HG02678 (cell line): ENCODE results near the gene KCNMA1.

Experiments used
- ATAC-seq: cut with Tn5 transposase; IDR thresholded peaks from one replicate; pipeline ENCODE4 v1.9.1; 2021; ENCODE audit warnings: mild to moderate bottlenecking, moderate library complexity; ENCODE audit not compliant: unreplicated experiment

KCNMA1 gene

DNA sequence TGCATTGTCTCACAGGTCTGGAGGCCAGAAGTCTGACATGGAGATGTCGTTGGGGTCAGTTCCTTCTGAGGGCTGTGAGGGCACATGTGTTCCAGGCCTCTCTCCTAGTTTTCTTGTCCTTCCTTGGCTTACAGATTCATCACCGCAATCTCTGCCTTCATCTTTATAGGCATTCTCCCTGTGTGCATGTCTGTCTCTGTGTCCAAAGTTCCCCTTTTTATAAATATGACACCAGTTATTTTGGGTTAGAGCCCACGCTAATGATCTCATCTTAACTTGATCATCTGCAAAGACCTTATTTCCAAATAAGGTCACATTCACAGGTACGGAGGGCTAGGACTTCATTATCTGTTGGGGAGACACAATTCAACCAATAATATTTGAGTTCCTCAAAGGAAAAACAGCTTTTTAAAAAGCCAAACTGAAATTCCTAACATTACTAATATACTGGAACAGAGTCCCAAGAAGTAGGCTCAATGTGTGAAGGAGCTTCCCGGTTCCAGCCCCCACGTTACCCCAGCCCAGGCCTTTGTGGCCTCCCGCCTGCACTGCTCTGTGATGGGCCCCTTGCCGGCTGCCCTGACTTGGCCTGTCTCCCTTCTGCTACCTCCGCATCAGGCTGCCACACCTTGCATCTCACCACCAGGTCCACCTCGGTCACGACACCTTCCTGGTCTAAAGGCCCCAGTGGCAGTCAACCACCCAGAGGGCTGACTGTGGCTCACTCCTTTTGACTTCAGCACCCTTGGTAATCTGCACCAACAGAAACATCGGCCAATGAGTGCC lies 142.7 kb downstream of the KCNMA1 start:
- no peak for ATAC-seq

DNA sequence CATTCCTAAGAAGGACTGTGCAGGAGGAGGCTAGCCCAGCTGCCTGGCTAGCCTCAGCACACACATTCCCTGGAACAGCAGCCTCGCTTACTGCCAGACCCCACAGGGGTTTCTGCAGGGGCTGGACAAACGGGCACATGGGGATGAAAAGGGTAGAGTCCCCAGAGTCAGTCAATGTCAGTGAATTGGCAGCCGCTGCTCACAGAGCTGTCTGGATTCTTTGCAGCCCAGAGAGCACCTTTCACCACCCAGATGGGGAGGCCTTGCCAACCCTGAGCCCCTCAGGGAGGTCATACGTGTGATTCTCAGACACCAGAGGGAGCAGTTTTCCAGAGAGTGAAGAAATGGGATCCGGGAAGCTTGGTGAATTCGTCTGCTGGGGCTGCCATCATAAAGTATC lies 143.3 kb downstream of the KCNMA1 start:
- ATAC-seq: no peak

DNA sequence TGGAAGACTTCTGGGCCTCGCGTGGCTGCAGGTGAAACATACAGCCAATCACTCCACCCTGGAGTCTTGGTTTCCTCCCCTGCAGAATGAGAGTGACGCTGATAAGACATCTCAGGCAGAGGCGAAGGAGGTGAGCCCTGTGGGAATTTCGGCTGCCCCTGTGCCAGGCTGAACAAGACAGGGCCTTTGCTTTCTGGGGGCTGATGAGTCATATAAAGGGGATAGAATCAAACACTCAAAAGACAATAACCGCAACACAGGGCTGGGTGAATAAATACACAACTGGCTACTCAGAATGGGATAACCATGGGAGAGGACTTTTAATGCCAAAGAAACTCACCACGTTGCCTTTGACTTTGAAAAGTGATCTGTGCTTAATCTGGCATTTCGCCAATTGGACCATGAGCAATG lies 143.8 kb downstream of the KCNMA1 start:
- ATAC-seq: no peak

DNA sequence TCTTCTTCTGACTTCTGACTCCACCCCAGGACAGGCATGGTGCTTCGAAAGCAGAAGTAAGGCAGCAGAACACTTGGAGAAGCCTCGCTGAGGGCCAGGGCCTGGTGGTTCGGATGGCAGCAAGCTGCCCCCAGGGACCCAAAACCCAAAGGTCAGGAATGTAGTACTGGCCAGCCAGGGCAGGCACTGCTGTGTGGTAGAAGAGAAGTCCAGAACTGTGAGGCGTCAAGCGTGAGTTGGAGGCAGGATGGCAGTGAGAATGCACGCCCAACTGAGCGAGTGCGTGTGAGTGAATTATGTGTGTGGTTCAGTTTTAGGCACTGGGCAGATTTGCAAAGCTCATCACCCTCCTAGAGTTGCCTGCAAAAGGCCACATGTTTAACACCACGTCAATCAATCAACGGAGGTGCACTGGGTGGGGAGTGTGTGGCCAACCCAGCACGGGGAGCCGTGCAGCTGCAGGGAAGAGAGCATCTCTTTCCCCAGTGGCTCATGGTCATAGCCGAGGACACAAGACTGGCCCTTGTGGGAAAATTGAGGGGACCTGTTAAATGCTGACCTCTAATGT lies 144.3 kb downstream of the KCNMA1 start:
- ATAC-seq: no peak

DNA sequence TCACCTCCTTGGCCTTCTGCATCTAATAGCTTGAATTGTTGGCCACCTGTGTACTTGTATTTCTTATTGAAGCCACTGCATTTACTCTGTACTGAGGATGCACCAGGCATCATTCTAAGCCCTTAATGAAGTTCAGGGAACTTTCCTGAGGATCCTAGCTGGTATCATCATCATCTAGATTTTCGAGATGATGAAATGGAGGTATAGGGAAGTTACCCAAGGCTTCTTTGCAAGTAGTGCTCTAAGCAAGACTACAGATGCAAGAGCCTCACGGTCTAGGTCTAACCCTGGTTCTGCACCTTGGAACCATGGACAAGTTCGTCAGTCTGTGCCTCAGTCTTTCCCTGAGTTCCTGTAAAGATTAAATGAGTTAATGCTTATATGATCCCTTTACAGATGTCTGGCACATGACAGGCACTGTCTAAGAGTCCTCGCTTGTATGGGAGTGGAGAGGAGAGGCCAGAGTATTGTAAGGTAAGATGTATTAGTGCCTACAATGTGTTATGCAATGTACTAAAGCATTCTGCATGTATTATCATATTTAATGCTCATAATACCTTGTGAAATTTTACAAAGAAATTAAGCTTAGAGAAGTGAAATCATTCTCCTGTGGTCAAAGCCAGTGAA lies 145.1 kb downstream of the KCNMA1 start:
- no peak for ATAC-seq

DNA sequence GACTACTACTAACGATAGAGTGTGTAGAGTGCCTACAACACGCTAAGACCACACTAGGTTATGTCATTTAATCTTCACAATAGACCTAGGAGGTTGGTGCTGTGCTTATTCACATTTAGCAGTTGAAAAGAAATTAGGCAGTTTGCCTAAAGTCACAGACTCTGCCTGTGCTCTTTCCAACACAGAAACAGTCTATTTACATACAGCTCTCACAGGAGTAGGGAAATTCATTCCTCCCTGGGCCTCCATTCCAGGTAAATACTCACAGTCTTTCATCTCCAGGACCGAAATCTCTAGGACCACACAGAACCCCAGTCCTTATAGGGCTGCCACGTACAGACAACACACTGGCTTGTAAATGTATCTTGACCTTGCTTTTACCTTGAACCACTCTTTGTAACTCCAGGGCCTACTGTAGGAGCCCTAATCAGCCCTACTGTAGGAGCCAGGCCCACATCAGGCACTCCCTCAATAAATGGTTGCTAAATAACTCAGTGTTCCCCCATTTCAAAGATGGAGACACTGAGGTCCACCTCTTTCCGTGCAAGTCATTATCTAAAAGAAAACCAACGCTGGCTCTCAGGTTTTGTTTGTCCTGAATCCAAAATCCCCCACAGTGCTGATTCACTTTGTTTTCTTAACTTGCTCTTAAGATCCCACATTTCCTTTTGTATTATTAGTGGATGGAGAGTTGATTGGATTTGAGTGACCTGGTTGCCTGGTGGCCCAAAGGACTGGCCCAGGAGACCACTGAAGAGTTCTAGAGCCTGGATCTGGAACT lies 146.9 kb downstream of the KCNMA1 start:
- no peak for ATAC-seq

DNA sequence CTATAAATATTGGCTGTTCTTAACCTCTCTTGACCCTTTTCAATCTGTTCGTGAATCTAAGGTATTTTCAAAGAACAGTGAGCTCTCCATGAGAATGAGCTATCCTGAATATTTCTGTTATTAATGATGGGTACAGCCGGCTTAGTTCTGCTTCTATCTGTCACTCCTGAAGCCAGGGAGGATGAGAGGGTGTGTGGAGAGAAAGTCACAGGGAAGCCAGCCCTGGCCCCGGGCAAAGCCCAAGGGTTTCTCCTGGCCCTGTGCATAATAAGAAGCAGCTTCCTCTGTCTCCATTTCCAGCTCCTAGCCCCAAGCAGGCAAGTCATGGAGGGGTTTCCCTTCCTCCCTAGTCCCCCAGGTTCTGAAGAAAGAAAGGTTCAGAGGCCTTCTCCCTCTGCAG lies 151.1 kb downstream of the KCNMA1 start:
- no peak for ATAC-seq

DNA sequence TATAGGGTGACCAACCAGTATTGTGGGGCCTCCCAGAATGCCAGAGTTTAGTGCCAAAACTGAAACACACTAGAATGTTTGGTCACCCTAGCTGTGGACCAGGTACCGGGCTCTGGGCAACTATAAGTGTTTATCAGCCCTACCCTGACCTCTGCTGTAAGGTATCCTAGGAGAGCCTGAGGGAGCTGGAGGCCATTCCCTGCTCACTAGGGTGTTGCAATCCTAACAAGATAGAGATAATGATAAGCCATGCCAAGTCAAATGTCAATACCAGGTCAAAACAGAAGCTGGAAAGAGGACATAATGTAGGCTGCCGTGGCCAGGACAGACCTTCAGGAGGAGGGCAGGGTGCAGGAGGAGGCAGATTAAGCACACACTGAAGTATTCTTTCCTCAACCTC lies 151.8 kb downstream of the KCNMA1 start:
- ATAC-seq: no peak

DNA sequence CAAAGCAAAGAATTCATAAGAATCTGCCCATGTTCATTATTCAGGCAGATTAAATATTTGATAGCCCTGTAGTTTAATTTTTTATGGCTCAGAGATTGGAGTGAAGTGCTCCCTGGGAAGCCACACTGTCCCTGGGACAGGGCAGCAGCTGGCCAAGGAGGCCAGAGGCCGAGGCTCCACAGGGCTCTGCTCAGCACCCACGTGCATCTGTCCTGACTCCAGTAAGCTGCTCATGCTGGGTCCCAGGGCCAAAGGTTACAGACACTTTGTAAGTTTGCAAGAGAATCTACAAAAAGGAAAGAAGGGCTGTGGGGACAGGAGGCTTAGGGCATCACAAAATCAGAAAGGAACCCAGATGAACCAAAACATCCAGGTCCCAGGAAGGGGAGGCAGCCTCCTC lies 155.5 kb downstream of the KCNMA1 start:
- no peak for ATAC-seq

DNA sequence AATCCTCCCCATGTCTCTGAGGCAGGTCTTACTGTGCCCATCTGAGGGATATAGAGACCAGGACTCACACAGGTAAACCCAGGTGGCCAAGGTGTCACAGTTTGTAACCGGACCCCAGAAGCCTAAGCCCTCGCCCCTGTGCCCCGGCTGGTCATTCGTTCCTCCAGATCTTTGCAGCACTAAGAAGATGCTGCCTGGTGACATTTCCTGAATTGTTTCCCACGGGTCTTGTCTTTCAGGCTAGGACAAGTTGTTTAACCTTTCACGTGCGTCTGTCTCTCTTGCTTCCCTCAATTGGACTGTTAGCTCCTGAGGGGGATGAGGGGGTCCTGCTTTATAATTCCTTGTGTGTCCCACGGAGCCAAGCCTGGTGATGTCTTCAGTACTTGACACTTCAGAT lies 158.0 kb downstream of the KCNMA1 start:
- no peak for ATAC-seq

DNA sequence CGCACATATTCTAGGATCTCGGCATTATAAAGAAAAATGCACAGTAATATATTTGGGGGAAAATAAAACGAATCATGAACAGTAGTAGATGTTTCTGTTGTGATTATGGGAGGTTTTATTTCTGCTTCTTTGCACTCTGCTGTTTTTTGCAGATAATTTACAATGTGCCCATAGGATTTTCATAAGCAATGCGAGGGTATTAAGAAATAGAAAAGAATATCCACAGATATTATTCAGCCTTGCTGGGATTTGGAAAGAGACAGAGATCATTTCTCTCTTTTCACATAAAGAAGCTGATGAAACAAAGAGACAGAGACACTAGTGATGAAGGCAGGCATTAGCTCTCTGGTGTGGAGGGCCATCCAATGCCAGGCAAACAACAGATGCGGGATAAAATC lies 158.6 kb downstream of the KCNMA1 start:
- no peak for ATAC-seq

DNA sequence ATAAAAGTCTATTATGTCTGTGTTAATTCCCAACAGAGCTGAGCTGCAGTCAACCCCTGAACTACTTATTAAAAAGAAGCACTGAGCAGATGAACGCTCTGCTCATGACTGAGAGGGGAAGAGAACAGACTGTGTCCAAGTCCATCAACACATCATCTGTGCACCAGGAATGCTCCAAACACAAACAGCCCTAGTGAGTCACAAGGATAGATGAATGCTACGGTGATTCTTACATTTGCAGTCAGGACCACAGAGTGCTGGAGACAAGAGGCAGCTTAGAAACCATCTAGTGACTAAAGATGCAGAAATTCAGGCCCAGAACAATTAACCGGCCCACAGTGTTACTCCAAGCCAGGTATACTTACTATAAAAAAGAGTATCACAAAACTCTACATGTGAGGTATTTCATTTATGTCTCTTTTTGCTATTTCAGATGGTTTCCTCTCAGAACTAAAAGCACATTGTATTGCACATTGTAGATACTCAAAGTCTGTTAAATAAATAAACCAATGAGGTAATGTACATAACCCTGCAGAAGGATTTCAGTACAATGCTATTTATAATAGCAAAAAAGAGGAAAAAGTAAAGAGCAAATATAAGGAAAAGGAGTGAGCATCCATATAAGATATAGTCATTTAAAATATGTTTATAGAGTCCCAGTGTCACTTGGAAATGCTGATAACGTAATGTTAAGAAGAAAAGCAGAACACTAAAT lies 159.2 kb downstream of the KCNMA1 start:
- no peak for ATAC-seq

DNA sequence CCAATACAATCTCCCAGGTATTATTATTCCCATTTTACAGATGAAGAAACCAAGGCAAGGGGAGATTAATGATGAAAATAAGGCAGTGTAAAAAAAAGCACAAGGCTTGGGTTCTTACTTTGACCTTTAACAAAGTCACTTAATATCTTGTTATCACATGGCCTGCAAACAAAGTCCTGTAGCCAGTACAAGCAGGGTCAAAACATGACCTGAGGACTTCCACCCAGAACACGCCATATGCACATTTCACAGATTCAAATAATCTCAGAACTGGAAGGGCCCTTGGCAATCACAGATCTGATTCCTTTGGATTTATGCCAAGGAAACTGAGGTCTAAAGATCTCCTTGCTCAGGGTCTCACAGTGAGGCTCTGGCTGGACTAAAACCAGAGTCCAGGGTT lies 162.1 kb downstream of the KCNMA1 start:
- ATAC-seq: no peak

DNA sequence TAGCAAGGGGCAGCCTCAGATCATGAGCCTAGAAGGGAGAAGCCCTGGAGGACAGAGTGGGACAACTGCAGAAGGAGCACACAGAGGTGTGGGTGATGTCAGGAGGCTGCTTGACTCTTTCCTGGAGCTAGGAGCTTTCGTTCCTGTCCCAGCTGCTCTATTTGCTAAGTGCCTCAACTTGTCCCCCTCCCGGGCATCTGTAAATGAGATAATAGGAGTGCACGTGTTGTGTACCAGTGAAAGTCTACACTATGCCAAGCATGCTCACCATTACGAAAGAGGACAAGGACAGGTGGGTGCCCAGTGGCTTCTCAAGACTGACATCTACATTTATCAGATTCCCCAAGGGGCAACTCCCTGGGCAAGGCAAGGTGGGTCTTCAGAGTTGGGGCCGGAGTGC lies 162.7 kb downstream of the KCNMA1 start:
- no peak for ATAC-seq

DNA sequence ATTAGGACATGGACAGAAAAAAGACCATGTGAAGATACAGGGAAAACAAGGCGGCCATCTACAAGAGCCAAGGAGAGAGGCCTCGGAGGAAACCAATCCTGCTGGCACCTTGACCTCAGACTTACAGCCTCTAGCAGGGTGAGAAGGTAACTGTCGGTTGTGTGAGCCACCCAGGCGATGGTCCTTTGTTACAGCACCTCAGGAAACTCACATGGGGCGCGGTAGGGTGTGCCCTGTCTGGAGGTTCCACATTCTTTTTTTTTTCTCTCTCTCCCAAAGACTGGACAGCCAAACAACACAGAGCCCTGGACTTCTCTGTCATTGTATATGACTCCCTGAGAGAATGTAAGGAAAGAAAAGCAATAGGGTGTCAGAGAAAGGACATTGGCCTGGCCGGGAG lies 163.2 kb downstream of the KCNMA1 start:
- no peak for ATAC-seq

DNA sequence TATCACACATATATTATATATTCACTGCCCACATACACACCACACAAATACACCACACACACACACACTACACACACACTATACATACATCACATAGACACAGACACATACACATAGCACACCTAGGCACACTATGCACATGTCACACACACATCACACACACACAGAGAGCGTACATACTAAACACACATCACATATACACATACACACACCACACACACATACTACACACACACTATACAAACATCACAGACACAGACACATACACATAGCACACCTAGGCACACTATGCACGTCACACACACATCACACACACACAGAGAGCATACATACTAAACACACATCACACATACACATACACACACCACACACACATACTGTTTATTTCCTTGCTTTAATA lies 165.5 kb downstream of the KCNMA1 start:
- no peak for ATAC-seq

DNA sequence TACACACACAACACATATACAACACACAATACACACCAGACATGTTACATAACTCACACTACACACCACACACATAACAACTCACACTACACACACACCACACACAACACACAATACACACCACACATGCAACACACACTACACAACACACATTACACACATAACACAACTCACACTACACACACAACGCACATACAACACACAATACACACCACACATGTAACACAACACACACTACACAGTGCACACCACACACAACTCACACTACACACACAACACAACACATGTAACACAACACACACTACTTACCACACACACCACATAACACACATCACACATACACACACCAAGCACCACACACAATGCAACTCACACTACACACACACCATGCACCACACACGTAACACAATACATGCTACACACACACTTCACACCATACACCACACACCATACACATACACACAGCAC lies 166.5 kb downstream of the KCNMA1 start:
- ATAC-seq: no peak

DNA sequence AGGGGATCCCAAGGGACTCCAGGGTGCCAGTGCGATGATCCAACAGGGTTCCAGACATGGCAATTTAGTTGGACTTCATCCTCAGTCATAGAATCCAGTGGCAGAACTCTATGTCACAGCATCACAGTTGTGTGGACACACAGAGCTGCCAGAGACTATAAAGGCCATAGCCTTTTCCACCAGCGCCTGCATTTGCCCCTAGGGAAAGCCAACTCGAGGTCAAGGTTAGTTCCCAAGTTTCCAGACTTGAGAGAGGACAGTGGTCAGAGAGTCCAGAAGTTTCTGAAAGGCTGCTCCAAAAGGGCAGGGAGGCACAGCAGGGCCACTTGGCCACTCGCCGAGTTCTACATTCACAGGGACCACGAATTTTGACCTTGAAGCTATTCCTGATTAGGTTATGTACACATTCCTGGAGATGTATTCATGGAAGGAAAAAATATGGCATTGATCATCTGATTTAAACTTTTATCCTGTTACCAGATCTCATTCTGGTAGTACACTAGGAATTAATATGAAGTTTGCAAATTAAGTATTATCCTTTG lies 170.1 kb downstream of the KCNMA1 start:
- no peak for ATAC-seq

DNA sequence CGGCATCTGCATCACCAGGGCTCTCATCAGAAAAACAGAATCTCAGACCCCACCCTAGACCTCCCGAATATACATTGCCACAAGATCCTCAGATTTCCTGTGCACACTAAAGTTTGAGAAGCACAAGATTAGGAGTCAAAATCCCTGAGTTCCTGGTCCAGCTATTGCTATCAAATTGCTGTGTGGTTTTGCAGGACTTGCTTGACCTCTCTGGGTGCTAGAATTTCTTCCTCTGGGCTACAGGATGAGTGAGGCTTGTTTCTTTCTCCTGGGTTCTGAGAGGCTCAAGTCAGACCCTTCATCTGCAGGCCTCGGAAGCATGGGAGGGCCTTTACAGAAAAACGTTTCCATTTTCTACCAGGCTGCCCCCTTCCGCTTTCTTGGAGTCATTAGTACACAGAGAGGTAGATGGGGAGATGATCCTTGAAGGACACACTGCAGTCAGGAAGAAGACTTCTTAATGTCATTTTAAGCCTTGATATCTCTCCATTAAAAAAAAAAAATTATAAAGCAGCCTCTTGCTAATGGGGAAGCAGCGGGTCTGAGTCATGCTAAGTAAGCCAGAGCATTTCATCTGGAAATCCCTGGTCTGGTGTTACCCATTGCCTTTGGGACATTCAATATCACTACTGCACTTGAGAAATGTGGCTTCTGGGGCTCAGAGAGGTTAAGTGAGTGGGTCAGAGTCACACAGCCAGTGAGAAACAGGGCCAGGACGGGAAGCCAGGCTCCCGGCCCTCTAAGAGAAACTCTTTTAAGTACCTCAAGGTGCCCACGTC lies 173.5 kb downstream of the KCNMA1 start:
- ATAC-seq: no peak

DNA sequence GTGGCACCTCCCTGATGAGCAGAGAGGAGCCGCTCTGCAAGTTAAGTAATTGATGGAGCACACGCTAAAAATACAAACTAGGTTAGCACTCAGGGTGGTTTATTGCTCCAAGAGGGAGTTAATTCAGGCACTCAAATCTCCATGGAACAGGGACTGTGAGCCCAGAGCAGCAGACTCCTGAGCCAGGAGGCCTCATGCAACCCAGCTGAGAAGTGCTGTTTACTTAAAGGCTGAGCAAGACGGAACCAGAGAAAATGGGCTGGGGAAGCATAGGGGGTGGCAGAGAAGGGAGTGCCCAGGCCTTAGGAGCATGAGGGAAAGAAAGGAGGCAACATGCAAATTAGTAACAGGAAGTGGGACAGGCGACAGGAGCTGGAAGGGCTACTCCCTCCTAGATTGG lies 174.1 kb downstream of the KCNMA1 start:
- ATAC-seq: no peak
